Hepatocyte (in vitro differentiated cells): Measurements from ENCODE around the gene MLLT1. TPM values are rescaled to one million over a fixed set of nuclear protein-coding genes. Genes with fewer than 3 reads are reported as not detected.

ENCODE experiments used
- DNase-seq: peaks from one replicate; pipeline ENCODE4 v3.0.0-alpha.2; 2016; ENCODE audit warnings: low spot score
- H2AFZ ChIP-seq: fragments of 200-600 bp; sonication (generic); 2 replicates; pipeline ENCODE4 v1.6.0; 2016; ENCODE audit warnings: antibody characterized with exemption, mild to moderate bottlenecking
- H3K27ac ChIP-seq: fragments of 200-600 bp; sonication (generic); 2 replicates; pipeline ENCODE4 v1.5.1; 2016; ENCODE audit warnings: mild to moderate bottlenecking
- H3K27me3 ChIP-seq: fragments of 200-600 bp; sonication (generic); 2 replicates; pipeline ENCODE4 v1.6.1; 2016
- H3K36me3 ChIP-seq: fragments of 200-600 bp; sonication (generic); replicated peaks from 2 replicates; pipeline ENCODE4 v1.5.1; 2016; ENCODE audit warnings: low read depth; ENCODE audit not compliant: insufficient read depth
- H3K4me1 ChIP-seq: fragments of 200-600 bp; sonication (generic); 2 replicates; pipeline ENCODE4 v1.5.1; 2016; ENCODE audit warnings: mild to moderate bottlenecking, moderate library complexity; ENCODE audit not compliant: insufficient read depth
- H3K4me2 ChIP-seq: fragments of 200-600 bp; sonication (generic); 2 replicates; pipeline ENCODE4 v1.6.0; 2016
- H3K4me3 ChIP-seq: fragments of 200-600 bp; sonication (generic); 2 replicates; pipeline ENCODE4 v1.5.1; 2016; ENCODE audit warnings: mild to moderate bottlenecking
- H3K79me2 ChIP-seq: fragments of 200-600 bp; sonication (generic); 2 replicates; pipeline ENCODE4 v1.6.0; 2017; ENCODE audit warnings: mild to moderate bottlenecking
- H3K9me2 ChIP-seq: fragments of 200-600 bp; sonication (generic); replicated peaks from 2 replicates; pipeline ENCODE4 v1.6.0; 2017; ENCODE audit warnings: mild to moderate bottlenecking; ENCODE audit not compliant: insufficient read depth
- H3K9me3 ChIP-seq: fragments of 200-600 bp; sonication (generic); 2 replicates; pipeline ENCODE4 v1.5.1; 2016; ENCODE audit warnings: low read depth, mild to moderate bottlenecking
- H4K20me1 ChIP-seq: fragments of 200-600 bp; sonication (generic); 2 replicates; pipeline ENCODE4 v1.6.0; 2016; ENCODE audit warnings: mild to moderate bottlenecking; ENCODE audit not compliant: insufficient read depth, poor library complexity, severe bottlenecking
- EZH2 ChIP-seq: fragments of 200-600 bp; sonication (generic); IDR thresholded peaks from 2 replicates; pipeline ENCODE4 v1.6.1; 2016; ENCODE audit warnings: antibody characterized with exemption, mild to moderate bottlenecking, borderline replicate concordance
- EZH2phosphoT487 ChIP-seq: fragments of 200-600 bp; sonication (generic); IDR thresholded peaks from one replicate; pipeline ENCODE4 v1.6.1; 2018; ENCODE audit warnings: antibody characterized with exemption, mild to moderate bottlenecking, low read depth, moderate library complexity; ENCODE audit not compliant: unreplicated experiment, severe bottlenecking
- WGBS: methylation state at CpG from one replicate; pipeline ENCODE4 v1.1.6; 2016; ENCODE audit warnings: low lambda C conversion rate; ENCODE audit errors: missing lambda C conversion rate; 5-methylcytosine and 5-hydroxymethylcytosine counted together
- polyA plus RNA-seq: library from polyadenylated mRNA; unstranded; fragments of >200 nt; fragmentation: Nextera tagmentation; extraction: Ambion mirVana; gene quantifications from 2 replicates; pipeline ENCODE4 v1.2.1, GENCODE V29; 2016
- total RNA-seq: library from RNA; depleted of rRNA; stranded (reverse); fragments of >200 nt; gene quantifications from 2 replicates; pipeline ENCODE4 v1.2.3, GENCODE V29; 2014
- TF ChIP-seq, protein P1 (sequence below): fragments of 200-600 bp; sonication (generic); IDR thresholded peaks from 2 replicates; pipeline ENCODE4 v1.5.1; 2016; ENCODE audit warnings: antibody characterized with exemption, mild to moderate bottlenecking; ENCODE audit not compliant: poor library complexity

MLLT1 gene
- total and polyA plus RNA-seq, 2 experiments from 2014 or later: 17.2 to 23.3 TPM

DNA sequence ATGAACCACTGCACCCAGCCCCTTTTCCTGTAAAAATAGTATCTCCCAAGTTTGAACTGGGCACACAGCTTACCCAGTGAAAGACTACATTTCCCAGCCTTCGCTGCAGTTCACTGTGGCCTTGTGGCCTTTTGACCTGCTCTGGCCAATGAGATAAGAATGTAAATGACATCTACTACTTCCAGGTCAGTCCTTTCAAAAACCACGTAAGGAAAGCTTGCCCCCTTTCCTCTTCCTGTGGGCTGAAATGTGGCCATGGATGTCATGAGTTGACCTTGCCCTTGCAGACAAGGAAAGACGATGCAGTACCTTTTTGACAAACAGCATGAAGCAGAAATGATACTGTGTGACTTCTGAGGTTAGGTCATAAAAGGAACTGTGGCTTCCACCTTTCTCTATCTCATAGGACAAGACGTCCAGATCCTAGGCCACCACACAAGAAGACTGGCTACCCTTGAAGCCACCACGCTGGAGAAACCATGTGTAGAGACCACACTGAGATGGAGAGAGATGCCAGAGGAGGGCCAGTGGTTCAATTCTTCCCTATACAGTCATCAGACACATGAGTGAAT lies 33.7 kb upstream of the MLLT1 start:
- H3K4me2 ChIP-seq: no peak overlapping the region

DNA sequence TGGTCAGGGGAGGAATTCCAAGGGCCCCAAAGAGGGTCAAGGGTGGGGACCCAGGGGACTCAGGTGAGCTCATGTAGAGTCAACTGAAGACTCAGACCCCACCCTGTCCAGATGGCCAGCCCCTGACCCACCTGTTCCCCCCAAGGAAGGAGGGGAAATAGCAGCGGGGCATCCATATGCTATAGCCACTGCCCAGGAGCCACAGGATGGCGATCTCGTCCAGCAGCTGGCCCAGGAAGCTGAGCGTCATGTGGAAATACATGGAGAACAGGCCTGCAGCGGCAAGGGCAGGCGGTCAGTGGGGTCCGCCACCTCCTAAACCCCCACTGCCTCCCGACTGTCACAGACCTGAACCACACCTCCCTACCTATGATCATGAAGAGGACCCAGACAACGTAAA lies 32.2 kb upstream of the MLLT1 start:
- TF ChIP-seq EZH2: no peak
- no peak for TF ChIP-seq EZH2phosphoT487
- TF ChIP-seq, protein P1, sequence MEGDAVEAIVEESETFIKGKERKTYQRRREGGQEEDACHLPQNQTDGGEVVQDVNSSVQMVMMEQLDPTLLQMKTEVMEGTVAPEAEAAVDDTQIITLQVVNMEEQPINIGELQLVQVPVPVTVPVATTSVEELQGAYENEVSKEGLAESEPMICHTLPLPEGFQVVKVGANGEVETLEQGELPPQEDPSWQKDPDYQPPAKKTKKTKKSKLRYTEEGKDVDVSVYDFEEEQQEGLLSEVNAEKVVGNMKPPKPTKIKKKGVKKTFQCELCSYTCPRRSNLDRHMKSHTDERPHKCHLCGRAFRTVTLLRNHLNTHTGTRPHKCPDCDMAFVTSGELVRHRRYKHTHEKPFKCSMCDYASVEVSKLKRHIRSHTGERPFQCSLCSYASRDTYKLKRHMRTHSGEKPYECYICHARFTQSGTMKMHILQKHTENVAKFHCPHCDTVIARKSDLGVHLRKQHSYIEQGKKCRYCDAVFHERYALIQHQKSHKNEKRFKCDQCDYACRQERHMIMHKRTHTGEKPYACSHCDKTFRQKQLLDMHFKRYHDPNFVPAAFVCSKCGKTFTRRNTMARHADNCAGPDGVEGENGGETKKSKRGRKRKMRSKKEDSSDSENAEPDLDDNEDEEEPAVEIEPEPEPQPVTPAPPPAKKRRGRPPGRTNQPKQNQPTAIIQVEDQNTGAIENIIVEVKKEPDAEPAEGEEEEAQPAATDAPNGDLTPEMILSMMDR: no peak
- no peaks in the 10 kb centered on the region for H3K9me2 ChIP-seq
- H3K36me3 ChIP-seq: no peaks in the 10 kb centered on the region
- no peak overlapping the region for H3K4me2 ChIP-seq
- DNase-seq: no peak
- H4K20me1 ChIP-seq: no peaks in the 10 kb centered on the region
- H3K79me2 ChIP-seq: no peaks in the 10 kb centered on the region
- no peak overlapping the region for H3K4me3 ChIP-seq
- WGBS: 64% methylated on average over 8 of the region's 9 CpGs
- no peak overlapping the region for H2AFZ ChIP-seq
- no peak overlapping the region for H3K27ac ChIP-seq
- no peaks in the 10 kb centered on the region for H3K9me3 ChIP-seq
- H3K27me3 ChIP-seq: no peaks in the 10 kb centered on the region
- no peaks in the 10 kb centered on the region for H3K4me1 ChIP-seq

More for the DNA sequence above, 33.7 kb upstream of the MLLT1 start:
- TF ChIP-seq EZH2 (no peak), EZH2phosphoT487 (no peak)
- TF ChIP-seq, protein P1: no peak
- no peaks in the 10 kb centered on the region for H4K20me1 ChIP-seq
- no peaks in the 10 kb centered on the region for H3K9me2 ChIP-seq
- 76% methylated on average over 5 of the region's 5 CpGs for WGBS
- H3K4me3 ChIP-seq: no peak overlapping the region
- H3K4me1 ChIP-seq: no peaks in the 10 kb centered on the region
- no peak overlapping the region for H2AFZ ChIP-seq
- no peaks in the 10 kb centered on the region for H3K9me3 ChIP-seq
- H3K79me2 ChIP-seq: no peaks in the 10 kb centered on the region
- no peaks in the 10 kb centered on the region for H3K36me3 ChIP-seq
- no peaks in the 10 kb centered on the region for H3K27me3 ChIP-seq
- DNase-seq: no peak
- no peak overlapping the region for H3K27ac ChIP-seq

DNA sequence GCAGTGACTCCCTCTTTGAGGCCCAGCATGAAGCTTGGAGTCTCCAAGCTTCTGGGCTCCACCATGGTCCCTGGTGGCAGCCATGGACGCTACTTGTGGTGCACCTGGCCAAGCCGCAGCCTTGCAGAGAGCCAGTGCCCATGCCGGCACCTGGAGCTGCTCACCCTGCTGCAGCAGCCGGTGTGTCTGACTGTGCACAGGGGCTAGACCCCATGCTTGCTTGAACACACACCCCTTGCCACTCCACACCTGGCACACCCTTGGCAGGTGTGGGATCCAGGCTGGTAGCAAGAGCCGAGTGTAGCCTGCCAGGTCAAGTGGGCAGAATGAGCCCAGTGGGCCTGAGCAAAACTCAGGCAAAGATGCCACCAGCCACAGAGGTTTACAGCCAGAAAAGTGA lies 18.6 kb upstream of the MLLT1 start:
- Histone ChIP-seq H3K4me1 (no peaks in the 10 kb centered on the region), H3K36me3 (no peaks in the 10 kb centered on the region), H3K27me3 (no peaks in the 10 kb centered on the region), H3K9me3 (no peaks in the 10 kb centered on the region), H4K20me1 (no peaks in the 10 kb centered on the region), H3K27ac (no peak overlapping the region), H2AFZ (no peak overlapping the region), H3K4me2 (no peak overlapping the region), H3K79me2 (no peaks in the 10 kb centered on the region), H3K4me3 (no peak overlapping the region), H3K9me2 (no peaks in the 10 kb centered on the region)
- TF ChIP-seq EZH2 (no peak), EZH2phosphoT487 (no peak)
- TF ChIP-seq, protein P1: no peak
- WGBS: 91% methylated on average over 5 of the region's 5 CpGs
- no peak for DNase-seq

DNA sequence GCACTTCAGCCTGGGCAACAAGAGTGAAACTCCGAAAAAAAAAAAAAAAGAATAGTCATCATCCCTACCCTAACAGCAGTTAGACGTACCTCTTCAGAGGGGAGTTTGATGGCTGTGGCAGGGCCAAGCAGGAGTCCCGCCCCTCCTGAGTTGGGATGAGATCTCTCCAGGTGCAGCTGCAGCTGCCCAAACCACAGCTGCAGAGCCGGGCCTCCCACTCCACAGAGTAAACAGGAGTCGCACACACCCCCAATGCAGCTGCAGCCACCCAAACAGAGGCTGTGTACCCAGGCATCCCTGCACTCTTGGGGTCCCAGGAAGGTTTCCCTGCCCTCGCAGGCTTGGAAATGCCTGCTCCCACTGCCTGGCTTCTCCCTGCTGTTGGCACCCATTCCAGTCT lies 17.4 kb upstream of the MLLT1 start:
- H3K9me2 ChIP-seq: no peaks in the 10 kb centered on the region
- 85% methylated on average over 6 of the region's 6 CpGs for WGBS
- no peak for TF ChIP-seq EZH2

More for the DNA sequence above, 17.4 kb upstream of the MLLT1 start:
- no peaks in the 10 kb centered on the region for H3K27me3 ChIP-seq
- no peaks in the 10 kb centered on the region for H3K4me1 ChIP-seq
- no peaks in the 10 kb centered on the region for H3K79me2 ChIP-seq
- no peak overlapping the region for H3K27ac ChIP-seq
- no peak overlapping the region for H2AFZ ChIP-seq
- H3K4me3 ChIP-seq: no peak overlapping the region
- no peak overlapping the region for H3K4me2 ChIP-seq
- DNase-seq: no peak
- H3K9me3 ChIP-seq: no peaks in the 10 kb centered on the region
- no peaks in the 10 kb centered on the region for H4K20me1 ChIP-seq
- H3K36me3 ChIP-seq: no peaks in the 10 kb centered on the region
